WTC11 (cell line): Measurements from ENCODE around the gene CTSG. TPM values are rescaled to one million over a fixed set of nuclear protein-coding genes. Genes with fewer than 3 reads are reported as not detected.
"Not testable (repeated sequence)": the region's sequence is repeated elsewhere in the genome, so short reads cannot be mapped to it uniquely, and the experiment has no call there.

Experiments
- ATAC-seq: fragments of 200-7000 bp; cut with Tn5 transposase; 2 replicates; pipeline ENCODE4 v1.10.0; 2021; ENCODE audit warnings: mild to moderate bottlenecking, moderate library complexity
- CTCF ChIA-PET: fragments of 300-600 bp; sonication (Branson Sonifier 250); formaldehyde crosslinking; loops from one replicate; lab custom pipeline; 2021; ENCODE audit warnings: antibody characterized with exemption; lab: Charles Lee
- POLR2A ChIA-PET: fragments of 350-600 bp; sonication (Branson Sonifier 250); formaldehyde crosslinking; loops from one replicate; lab custom pipeline; 2021; ENCODE audit warnings: antibody characterized with exemption; lab: Charles Lee
- DNase-seq: peaks from one replicate; pipeline ENCODE4 v3.0.0; 2021; ENCODE audit warnings: low spot score
- H3K27ac Mint-ChIP-seq: 2 replicates; pipeline ENCODE4 v1.8.0; 2021; ENCODE audit warnings: mixed read lengths
- H3K27me3 Mint-ChIP-seq: 2 replicates; pipeline ENCODE4 v1.8.0; 2021; ENCODE audit warnings: low read depth, mild to moderate bottlenecking, moderate library complexity, mixed read lengths
- H3K36me3 Mint-ChIP-seq: 2 replicates; pipeline ENCODE4 v1.8.0; 2021; ENCODE audit warnings: mixed read lengths
- H3K4me1 Mint-ChIP-seq: 2 replicates; pipeline ENCODE4 v1.8.0; 2022; ENCODE audit warnings: mixed read lengths
- H3K4me3 Mint-ChIP-seq: 2 replicates; pipeline ENCODE4 v1.8.0; 2021; ENCODE audit warnings: mild to moderate bottlenecking, moderate library complexity, mixed read lengths
- H3K9me3 Mint-ChIP-seq: 2 replicates; pipeline ENCODE4 v1.8.0; 2021; ENCODE audit warnings: mixed read lengths
- AR ChIP-seq: fragments of 250-450 bp; sonication (Bioruptor Pico); IDR thresholded peaks from 2 replicates; pipeline ENCODE4 v1.9.0; 2021; ENCODE audit warnings: mild to moderate bottlenecking
- CREB1 ChIP-seq: sonication (generic); formaldehyde crosslinking; IDR thresholded peaks from 2 replicates; pipeline ENCODE4 v1.8.0; 2023; ENCODE audit warnings: mild to moderate bottlenecking, missing genetic modification reagents
- E2F4 ChIP-seq: sonication (generic); formaldehyde crosslinking; IDR thresholded peaks from 2 replicates; pipeline ENCODE4 v1.8.1; 2022; ENCODE audit warnings: low read depth, mild to moderate bottlenecking, moderate library complexity, missing genetic modification reagents, borderline replicate concordance
- E2F5 ChIP-seq: sonication (generic); formaldehyde crosslinking; IDR thresholded peaks from 2 replicates; pipeline ENCODE4 v1.8.1; 2022; ENCODE audit warnings: mild to moderate bottlenecking, moderate library complexity, missing genetic modification reagents
- FOXJ3 ChIP-seq: sonication (generic); formaldehyde crosslinking; IDR thresholded peaks from 2 replicates; pipeline ENCODE4 v1.9.0; 2021; ENCODE audit warnings: missing genetic modification reagents, mild to moderate bottlenecking, borderline replicate concordance
- IRF2 ChIP-seq: sonication (generic); formaldehyde crosslinking; IDR thresholded peaks from 2 replicates; pipeline ENCODE4 v1.8.0; 2022; ENCODE audit warnings: low read depth, missing genetic modification reagents, borderline replicate concordance
- JAZF1 ChIP-seq: fragments of 250-450 bp; sonication (Bioruptor Pico); IDR thresholded peaks from 2 replicates; pipeline ENCODE4 v1.9.0; 2021; ENCODE audit warnings: moderate library complexity, mild to moderate bottlenecking, inconsistent platforms
- MAX ChIP-seq: sonication (generic); formaldehyde crosslinking; IDR thresholded peaks from 2 replicates; pipeline ENCODE4 v1.8.0; 2022; ENCODE audit warnings: mild to moderate bottlenecking, missing genetic modification reagents
- MXD4 ChIP-seq: fragments of 250-450 bp; sonication (Bioruptor Pico); IDR thresholded peaks from 2 replicates; pipeline ENCODE4 v1.8.0; 2021; ENCODE audit warnings: mild to moderate bottlenecking, moderate library complexity, borderline replicate concordance
- PREB ChIP-seq: sonication (generic); formaldehyde crosslinking; IDR thresholded peaks from 2 replicates; pipeline ENCODE4 v1.8.1; 2022; ENCODE audit warnings: mild to moderate bottlenecking, missing genetic modification reagents, moderate library complexity, borderline replicate concordance
- RELA ChIP-seq: sonication (generic); formaldehyde crosslinking; IDR thresholded peaks from 2 replicates; pipeline ENCODE4 v1.8.1; 2022; ENCODE audit warnings: missing genetic modification reagents, mild to moderate bottlenecking, borderline replicate concordance
- SMAD3 ChIP-seq: sonication (generic); formaldehyde crosslinking; IDR thresholded peaks from 2 replicates; pipeline ENCODE4 v1.8.0; 2022; ENCODE audit warnings: missing genetic modification reagents, mild to moderate bottlenecking, borderline replicate concordance
- STAT6 ChIP-seq: sonication (generic); formaldehyde crosslinking; conservative IDR thresholded peaks from 2 replicates; pipeline ENCODE4 v1.8.1; 2023; ENCODE audit warnings: mild to moderate bottlenecking, low read depth, missing genetic modification reagents, moderate library complexity
- total RNA-seq: library from RNA; stranded (reverse); gene quantifications from 3 replicates; pipeline ENCODE4 v1.2.3, GENCODE V29; 2021

Gene CTSG
- total RNA-seq, 1 experiment from 2014 or later, result not detected

- DNase-seq, H3K4me1 Mint-ChIP-seq, ATAC-seq, CTCF ChIA-PET, H3K27me3 Mint-ChIP-seq, POLR2A ChIA-PET, H3K27ac Mint-ChIP-seq, H3K4me3 Mint-ChIP-seq: not testable (repeated sequence)
- Mint-ChIP-seq H3K9me3 (peaks cover 55% of the 10 kb centered on the region), H3K36me3 (peaks cover 12% of the 10 kb centered on the region)
Measured at GRCh38 chr14:24584402-24584801, 8.4 kb upstream of the CTSG start.

GRCh38 chr14:24578558-24578957 is 2.5 kb upstream of the CTSG start:
- ChIA-PET POLR2A (interaction anchor here (0.6 kb wide), 1 partner anchor 50 kb away, joined by 3 read pairs; no protein-coding TSS in a partner anchor), CTCF (no interaction called here)
- Mint-ChIP-seq H3K27me3 (no peaks in the 10 kb centered on the region; the same call in 1 of the 2 replicates), H3K4me1 (peaks cover 8% of the 10 kb centered on the region; the same call in 1 of the 2 replicates), H3K9me3 (peaks cover 7% of the 10 kb centered on the region), H3K27ac (no peak overlapping the region), H3K36me3 (no peaks in the 10 kb centered on the region), H3K4me3 (no peak overlapping the region)
- TF ChIP-seq E2F4 (no peak), MAX (no peak), MXD4 (CRISPR knock-in tag) (no peak), AR (CRISPR knock-in tag) (no peak), FOXJ3 (CRISPR knock-in tag) (no peak), CREB1 (CRISPR knock-in tag) (no peak), E2F5 (CRISPR knock-in tag) (no peak), PREB (CRISPR knock-in tag) (no peak), STAT6 (no peak), IRF2 (CRISPR knock-in tag) (no peak), JAZF1 (CRISPR knock-in tag) (no peak), RELA (CRISPR knock-in tag) (no peak), SMAD3 (CRISPR knock-in tag) (no peak)
- DNase-seq (no peak), ATAC-seq (no peak)
